Liver (tissue), 9 donors: ENCODE results near the gene TMTC2. TPM values are rescaled to one million over a fixed set of nuclear protein-coding genes. Genes with fewer than 3 reads are reported as not detected.

Source experiments
- DNase-seq: peaks from one replicate; pipeline ENCODE4 v3.0.0-alpha.2; 2017; ENCODE audit warnings: low spot score
- H3K27ac ChIP-seq, 2 donors: one replicate each; pipeline ENCODE4 v1.7.0; 2013; ENCODE audit warnings: inconsistent platforms in 2 of 2, low read length in 2 of 2, control low read depth in 1 of 2, low read depth in 1 of 2, mild to moderate bottlenecking in 1 of 2
- H3K27me3 ChIP-seq, 4 donors: one replicate each; pipeline versions ENCODE4 v1.6.1 to v1.7.0; 2013; ENCODE audit warnings: low read length in 3 of 4, inconsistent platforms in 1 of 4, mild to moderate bottlenecking in 1 of 4, moderate library complexity in 1 of 4; ENCODE audit not compliant: control insufficient read depth in 4 of 4, insufficient read depth in 4 of 4
- H3K36me3 ChIP-seq, 4 donors: one replicate each; pipeline versions ENCODE4 v1.6.1 to v1.7.0; 2013; ENCODE audit warnings: low read length in 3 of 4, mild to moderate bottlenecking in 3 of 4, low read depth in 1 of 4, moderate library complexity in 1 of 4; ENCODE audit not compliant: control insufficient read depth in 4 of 4, insufficient read depth in 3 of 4
- H3K4me1 ChIP-seq, 4 donors: one replicate each; pipeline versions ENCODE4 v1.6.1 to v1.7.0; 2013; ENCODE audit warnings: low read length in 3 of 4, mild to moderate bottlenecking in 3 of 4, moderate library complexity in 1 of 4; ENCODE audit not compliant: control insufficient read depth in 4 of 4, insufficient read depth in 4 of 4
- H3K4me3 ChIP-seq, 3 donors: one replicate each; pipeline versions ENCODE4 v1.6.1 to v1.7.0; 2013; ENCODE audit warnings: low read length in 3 of 3, control low read depth in 1 of 3, low read depth in 1 of 3, mild to moderate bottlenecking in 1 of 3
- H3K9ac ChIP-seq, 2 donors: one replicate each; pipeline ENCODE4 v1.7.0; 2013; ENCODE audit warnings: low read length in 2 of 2, mild to moderate bottlenecking in 2 of 2, moderate library complexity in 2 of 2, control low read depth in 1 of 2, low read depth in 1 of 2
- H3K9me3 ChIP-seq, 4 donors: one replicate each; pipeline versions ENCODE4 v1.6.1 to v1.7.0; 2013; ENCODE audit warnings: low read length in 3 of 4; ENCODE audit not compliant: control insufficient read depth in 4 of 4
- CTCF ChIP-seq: fragments of 150-350 bp; IDR thresholded peaks from 2 replicates; pipeline ENCODE4 v1.5.1; 2017; ENCODE audit warnings: improper control_type of control experiment, low read depth, low read length; ENCODE audit not compliant: missing input control
- EGR1 ChIP-seq, 2 donors: IDR thresholded peaks; 2 replicates each; pipeline ENCODE4 v1.6.1; 2016 to 2018; ENCODE audit warnings: antibody characterized with exemption in 2 of 2, low read depth in 2 of 2
- FOXA1 ChIP-seq: IDR thresholded peaks from 2 replicates; pipeline ENCODE4 v1.6.1; 2016; ENCODE audit warnings: antibody characterized with exemption
- FOXA2 ChIP-seq: IDR thresholded peaks from 2 replicates; pipeline ENCODE4 v1.6.1; 2016; ENCODE audit warnings: antibody characterized with exemption
- GABPA ChIP-seq, 2 donors: IDR thresholded peaks in 1 of 2; conservative IDR thresholded peaks in 1 of 2; 2 replicates each; pipeline ENCODE4 v1.6.1; 2016; ENCODE audit warnings: antibody characterized with exemption in 2 of 2, mild to moderate bottlenecking in 1 of 2, moderate library complexity in 1 of 2
- HNF4A ChIP-seq, 2 donors: conservative IDR thresholded peaks; 2 replicates each; pipeline ENCODE4 v1.6.1; 2016; ENCODE audit warnings: antibody characterized with exemption in 2 of 2, mild to moderate bottlenecking in 2 of 2
- HNF4G ChIP-seq: IDR thresholded peaks from 2 replicates; pipeline ENCODE4 v1.6.1; 2016; ENCODE audit warnings: antibody characterized with exemption
- JUND ChIP-seq, 2 donors: IDR thresholded peaks; 2 replicates each; pipeline ENCODE4 v1.6.1; 2016; ENCODE audit warnings: antibody characterized with exemption in 2 of 2
- MAX ChIP-seq: IDR thresholded peaks from 2 replicates; pipeline ENCODE4 v1.6.1; 2016; ENCODE audit warnings: antibody characterized with exemption
- NR2F2 ChIP-seq: IDR thresholded peaks from 2 replicates; pipeline ENCODE4 v1.6.1; 2016; ENCODE audit warnings: antibody characterized with exemption
- RAD21 ChIP-seq, 2 donors: IDR thresholded peaks; 2 replicates each; pipeline ENCODE4 v1.6.1; 2016; ENCODE audit warnings: antibody characterized with exemption in 2 of 2, mild to moderate bottlenecking in 2 of 2
- RXRA ChIP-seq, 2 donors: IDR thresholded peaks; 2 replicates each; pipeline ENCODE4 v1.6.1; 2017 to 2018; ENCODE audit warnings: antibody characterized with exemption in 2 of 2, mild to moderate bottlenecking in 1 of 2
- SP1 ChIP-seq: IDR thresholded peaks from 2 replicates; pipeline ENCODE4 v1.6.1; 2018; ENCODE audit warnings: antibody characterized with exemption, mild to moderate bottlenecking
- YY1 ChIP-seq: IDR thresholded peaks from 2 replicates; pipeline ENCODE4 v1.6.1; 2016; ENCODE audit warnings: antibody characterized with exemption, mild to moderate bottlenecking
- WGBS: extraction: QIAGEN DNeasy Blood & Tissue Kit; methylation state at CpG from one replicate; pipeline ENCODE4 v1.1.7; 2013; 5-methylcytosine and 5-hydroxymethylcytosine counted together
- polyA plus RNA-seq, 2 donors: library from polyadenylated mRNA; stranded (reverse) in 1 of 2; unstranded in 1 of 2; fragments of 200-250 nt in 1 of 2; fragments of >200 nt in 1 of 2; fragmentation: Nextera tagmentation in 1 of 2; extraction: Ambion mirVana in 1 of 2; gene quantifications; one replicate each; pipeline versions ENCODE4 v1.2.1 to v1.2.3, GENCODE V29; 2013 to 2015
- total RNA-seq, 2 donors: library from RNA; depleted of rRNA; stranded (reverse); fragments of >200 nt; gene quantifications; one replicate each; pipeline ENCODE4 v1.2.3, GENCODE V29; 2014
- TF ChIP-seq, protein P1 (sequence below): IDR thresholded peaks from 2 replicates; pipeline ENCODE4 v1.6.1; 2016; ENCODE audit warnings: antibody characterized with exemption, mild to moderate bottlenecking
- TF ChIP-seq, protein P2 (sequence below): IDR thresholded peaks from 2 replicates; pipeline ENCODE4 v1.6.1; 2016; ENCODE audit warnings: antibody characterized with exemption
- TF ChIP-seq, protein P3 (sequence below): IDR thresholded peaks from 2 replicates; pipeline ENCODE4 v1.6.1; 2016; ENCODE audit warnings: antibody characterized with exemption
- donor health status: healthy.
- donor health status: healthy.
- donor health status: healthy.
- donor health status: healthy.
- donor health status: healthy.

The TMTC2 gene
- total and polyA plus RNA-seq, 4 donors = 0.36 to 3.0 (median 0.61) TPM

GRCh38 chr12:82754856-82755255, 68.2 kb downstream of the TMTC2 start (continued):
- TF ChIP-seq, protein P1, sequence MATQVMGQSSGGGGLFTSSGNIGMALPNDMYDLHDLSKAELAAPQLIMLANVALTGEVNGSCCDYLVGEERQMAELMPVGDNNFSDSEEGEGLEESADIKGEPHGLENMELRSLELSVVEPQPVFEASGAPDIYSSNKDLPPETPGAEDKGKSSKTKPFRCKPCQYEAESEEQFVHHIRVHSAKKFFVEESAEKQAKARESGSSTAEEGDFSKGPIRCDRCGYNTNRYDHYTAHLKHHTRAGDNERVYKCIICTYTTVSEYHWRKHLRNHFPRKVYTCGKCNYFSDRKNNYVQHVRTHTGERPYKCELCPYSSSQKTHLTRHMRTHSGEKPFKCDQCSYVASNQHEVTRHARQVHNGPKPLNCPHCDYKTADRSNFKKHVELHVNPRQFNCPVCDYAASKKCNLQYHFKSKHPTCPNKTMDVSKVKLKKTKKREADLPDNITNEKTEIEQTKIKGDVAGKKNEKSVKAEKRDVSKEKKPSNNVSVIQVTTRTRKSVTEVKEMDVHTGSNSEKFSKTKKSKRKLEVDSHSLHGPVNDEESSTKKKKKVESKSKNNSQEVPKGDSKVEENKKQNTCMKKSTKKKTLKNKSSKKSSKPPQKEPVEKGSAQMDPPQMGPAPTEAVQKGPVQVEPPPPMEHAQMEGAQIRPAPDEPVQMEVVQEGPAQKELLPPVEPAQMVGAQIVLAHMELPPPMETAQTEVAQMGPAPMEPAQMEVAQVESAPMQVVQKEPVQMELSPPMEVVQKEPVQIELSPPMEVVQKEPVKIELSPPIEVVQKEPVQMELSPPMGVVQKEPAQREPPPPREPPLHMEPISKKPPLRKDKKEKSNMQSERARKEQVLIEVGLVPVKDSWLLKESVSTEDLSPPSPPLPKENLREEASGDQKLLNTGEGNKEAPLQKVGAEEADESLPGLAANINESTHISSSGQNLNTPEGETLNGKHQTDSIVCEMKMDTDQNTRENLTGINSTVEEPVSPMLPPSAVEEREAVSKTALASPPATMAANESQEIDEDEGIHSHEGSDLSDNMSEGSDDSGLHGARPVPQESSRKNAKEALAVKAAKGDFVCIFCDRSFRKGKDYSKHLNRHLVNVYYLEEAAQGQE = no peak
- TF ChIP-seq FOXA2 = no peak
- no peak for TF ChIP-seq MAX
- no peak for TF ChIP-seq YY1
- TF ChIP-seq GABPA (IDR thresholded peaks at IDR 0.05 in 1 of 2, conservative IDR thresholded peaks at IDR 0.05 in 1 of 2) = no peak
- TF ChIP-seq HNF4G = no peak

DNA sequence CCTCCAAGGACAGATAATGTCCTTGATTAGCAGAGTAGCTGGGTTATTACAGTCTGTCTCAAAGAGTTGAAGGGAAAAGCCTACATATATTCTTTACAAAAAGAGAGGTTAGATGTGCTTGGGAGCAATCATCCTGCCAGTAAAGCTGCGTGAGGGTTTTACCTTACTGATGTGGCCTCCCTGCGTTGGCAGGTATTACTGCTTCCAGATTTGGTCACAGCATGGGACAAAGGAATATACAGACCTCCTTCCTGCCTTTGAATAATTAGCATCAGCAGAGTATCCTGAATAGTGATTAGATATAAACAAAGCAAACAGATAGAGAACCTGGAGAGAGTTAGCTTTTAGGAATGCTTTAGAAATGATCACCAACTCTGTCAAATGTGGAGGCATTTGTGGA, 69.6 kb downstream of the TMTC2 start:
- Histone ChIP-seq H3K9me3 (no peaks in the 10 kb centered on the region), H3K4me3 (no peak overlapping the region), H3K9ac (no peak overlapping the region), H3K4me1 (peaks cover 0 to 5% (median under 1%) of the 10 kb centered on the region in 4 donors), H3K36me3 (no peaks in the 10 kb centered on the region), H3K27ac (no peak overlapping the region), H3K27me3 (no peaks in the 10 kb centered on the region)
- 96% methylated on average over 2 of the region's 2 CpGs for WGBS
- no peak for DNase-seq
- TF ChIP-seq EGR1 (IDR thresholded peaks at IDR 0.05; ENCODE audit: low read depth in 2 of 2) (no peak), MAX (no peak), GABPA (IDR thresholded peaks at IDR 0.05 in 1 of 2, conservative IDR thresholded peaks at IDR 0.05 in 1 of 2) (no peak), RAD21 (IDR thresholded peaks at IDR 0.05) (no peak), CTCF (no peak), YY1 (no peak), FOXA2 (no peak), RXRA (IDR thresholded peaks at IDR 0.05) (no peak), NR2F2 (no peak), FOXA1 (no peak), HNF4A (conservative IDR thresholded peaks at IDR 0.05) (no peak), JUND (IDR thresholded peaks at IDR 0.05) (no peak), HNF4G (no peak), SP1 (no peak)
- TF ChIP-seq, protein P1 = no peak
- TF ChIP-seq, protein P2, sequence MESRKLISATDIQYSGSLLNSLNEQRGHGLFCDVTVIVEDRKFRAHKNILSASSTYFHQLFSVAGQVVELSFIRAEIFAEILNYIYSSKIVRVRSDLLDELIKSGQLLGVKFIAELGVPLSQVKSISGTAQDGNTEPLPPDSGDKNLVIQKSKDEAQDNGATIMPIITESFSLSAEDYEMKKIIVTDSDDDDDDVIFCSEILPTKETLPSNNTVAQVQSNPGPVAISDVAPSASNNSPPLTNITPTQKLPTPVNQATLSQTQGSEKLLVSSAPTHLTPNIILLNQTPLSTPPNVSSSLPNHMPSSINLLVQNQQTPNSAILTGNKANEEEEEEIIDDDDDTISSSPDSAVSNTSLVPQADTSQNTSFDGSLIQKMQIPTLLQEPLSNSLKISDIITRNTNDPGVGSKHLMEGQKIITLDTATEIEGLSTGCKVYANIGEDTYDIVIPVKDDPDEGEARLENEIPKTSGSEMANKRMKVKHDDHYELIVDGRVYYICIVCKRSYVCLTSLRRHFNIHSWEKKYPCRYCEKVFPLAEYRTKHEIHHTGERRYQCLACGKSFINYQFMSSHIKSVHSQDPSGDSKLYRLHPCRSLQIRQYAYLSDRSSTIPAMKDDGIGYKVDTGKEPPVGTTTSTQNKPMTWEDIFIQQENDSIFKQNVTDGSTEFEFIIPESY = no peak
- TF ChIP-seq, protein P3, sequence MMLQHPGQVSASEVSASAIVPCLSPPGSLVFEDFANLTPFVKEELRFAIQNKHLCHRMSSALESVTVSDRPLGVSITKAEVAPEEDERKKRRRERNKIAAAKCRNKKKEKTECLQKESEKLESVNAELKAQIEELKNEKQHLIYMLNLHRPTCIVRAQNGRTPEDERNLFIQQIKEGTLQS = no peak
